ENCODE measurements around the gene GATAD1. TPM values are rescaled to one million over a fixed set of nuclear protein-coding genes. Genes with fewer than 3 reads are reported as not detected.

GATAD1 gene
- total and polyA plus RNA-seq, 2 of the 13 experiments (the other 11 are each of a cell fraction or from before 2014, with no cell fraction given) = 20.6 to 42.1 TPM

DNA sequence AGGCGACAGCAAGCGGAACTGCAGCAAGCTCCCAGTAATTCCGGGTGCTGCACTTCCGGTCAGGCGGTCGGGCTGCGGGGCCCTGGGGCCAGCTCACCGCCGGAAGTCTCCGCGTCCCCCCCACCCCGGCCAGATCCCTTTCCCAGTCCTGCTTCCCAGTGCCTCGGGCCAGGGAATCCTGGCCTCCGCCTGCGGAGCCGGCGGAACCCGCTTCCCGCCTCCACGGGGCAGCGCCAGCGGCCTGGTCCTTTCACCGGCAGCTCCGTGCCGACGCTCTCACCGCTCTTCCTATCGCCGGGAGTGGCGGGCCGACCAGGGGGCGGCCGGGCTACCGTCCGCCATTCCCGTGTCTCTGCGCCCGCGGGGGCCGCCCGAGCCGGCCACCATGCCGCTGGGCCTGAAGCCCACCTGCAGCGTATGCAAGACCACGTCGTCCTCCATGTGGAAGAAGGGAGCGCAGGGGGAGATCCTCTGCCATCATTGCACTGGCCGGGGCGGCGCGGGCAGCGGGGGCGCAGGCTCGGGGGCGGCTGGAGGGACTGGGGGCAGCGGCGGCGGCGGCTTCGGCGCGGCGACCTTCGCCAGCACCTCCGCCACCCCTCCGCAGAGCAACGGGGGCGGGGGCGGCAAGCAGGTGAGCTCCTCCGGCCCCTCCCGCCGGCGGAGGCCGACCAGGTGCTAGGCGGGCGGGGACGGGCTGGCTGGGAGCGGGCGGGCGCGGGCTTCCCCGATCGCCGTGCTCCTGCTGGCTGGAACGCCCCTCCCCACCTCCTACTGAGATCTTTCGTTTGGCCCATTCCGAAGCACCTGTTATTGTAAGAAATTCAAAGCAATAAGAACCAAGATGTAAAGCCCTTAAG, at the start of gene GATAD1 (continued):
- TF ChIP-seq, protein P1, sequence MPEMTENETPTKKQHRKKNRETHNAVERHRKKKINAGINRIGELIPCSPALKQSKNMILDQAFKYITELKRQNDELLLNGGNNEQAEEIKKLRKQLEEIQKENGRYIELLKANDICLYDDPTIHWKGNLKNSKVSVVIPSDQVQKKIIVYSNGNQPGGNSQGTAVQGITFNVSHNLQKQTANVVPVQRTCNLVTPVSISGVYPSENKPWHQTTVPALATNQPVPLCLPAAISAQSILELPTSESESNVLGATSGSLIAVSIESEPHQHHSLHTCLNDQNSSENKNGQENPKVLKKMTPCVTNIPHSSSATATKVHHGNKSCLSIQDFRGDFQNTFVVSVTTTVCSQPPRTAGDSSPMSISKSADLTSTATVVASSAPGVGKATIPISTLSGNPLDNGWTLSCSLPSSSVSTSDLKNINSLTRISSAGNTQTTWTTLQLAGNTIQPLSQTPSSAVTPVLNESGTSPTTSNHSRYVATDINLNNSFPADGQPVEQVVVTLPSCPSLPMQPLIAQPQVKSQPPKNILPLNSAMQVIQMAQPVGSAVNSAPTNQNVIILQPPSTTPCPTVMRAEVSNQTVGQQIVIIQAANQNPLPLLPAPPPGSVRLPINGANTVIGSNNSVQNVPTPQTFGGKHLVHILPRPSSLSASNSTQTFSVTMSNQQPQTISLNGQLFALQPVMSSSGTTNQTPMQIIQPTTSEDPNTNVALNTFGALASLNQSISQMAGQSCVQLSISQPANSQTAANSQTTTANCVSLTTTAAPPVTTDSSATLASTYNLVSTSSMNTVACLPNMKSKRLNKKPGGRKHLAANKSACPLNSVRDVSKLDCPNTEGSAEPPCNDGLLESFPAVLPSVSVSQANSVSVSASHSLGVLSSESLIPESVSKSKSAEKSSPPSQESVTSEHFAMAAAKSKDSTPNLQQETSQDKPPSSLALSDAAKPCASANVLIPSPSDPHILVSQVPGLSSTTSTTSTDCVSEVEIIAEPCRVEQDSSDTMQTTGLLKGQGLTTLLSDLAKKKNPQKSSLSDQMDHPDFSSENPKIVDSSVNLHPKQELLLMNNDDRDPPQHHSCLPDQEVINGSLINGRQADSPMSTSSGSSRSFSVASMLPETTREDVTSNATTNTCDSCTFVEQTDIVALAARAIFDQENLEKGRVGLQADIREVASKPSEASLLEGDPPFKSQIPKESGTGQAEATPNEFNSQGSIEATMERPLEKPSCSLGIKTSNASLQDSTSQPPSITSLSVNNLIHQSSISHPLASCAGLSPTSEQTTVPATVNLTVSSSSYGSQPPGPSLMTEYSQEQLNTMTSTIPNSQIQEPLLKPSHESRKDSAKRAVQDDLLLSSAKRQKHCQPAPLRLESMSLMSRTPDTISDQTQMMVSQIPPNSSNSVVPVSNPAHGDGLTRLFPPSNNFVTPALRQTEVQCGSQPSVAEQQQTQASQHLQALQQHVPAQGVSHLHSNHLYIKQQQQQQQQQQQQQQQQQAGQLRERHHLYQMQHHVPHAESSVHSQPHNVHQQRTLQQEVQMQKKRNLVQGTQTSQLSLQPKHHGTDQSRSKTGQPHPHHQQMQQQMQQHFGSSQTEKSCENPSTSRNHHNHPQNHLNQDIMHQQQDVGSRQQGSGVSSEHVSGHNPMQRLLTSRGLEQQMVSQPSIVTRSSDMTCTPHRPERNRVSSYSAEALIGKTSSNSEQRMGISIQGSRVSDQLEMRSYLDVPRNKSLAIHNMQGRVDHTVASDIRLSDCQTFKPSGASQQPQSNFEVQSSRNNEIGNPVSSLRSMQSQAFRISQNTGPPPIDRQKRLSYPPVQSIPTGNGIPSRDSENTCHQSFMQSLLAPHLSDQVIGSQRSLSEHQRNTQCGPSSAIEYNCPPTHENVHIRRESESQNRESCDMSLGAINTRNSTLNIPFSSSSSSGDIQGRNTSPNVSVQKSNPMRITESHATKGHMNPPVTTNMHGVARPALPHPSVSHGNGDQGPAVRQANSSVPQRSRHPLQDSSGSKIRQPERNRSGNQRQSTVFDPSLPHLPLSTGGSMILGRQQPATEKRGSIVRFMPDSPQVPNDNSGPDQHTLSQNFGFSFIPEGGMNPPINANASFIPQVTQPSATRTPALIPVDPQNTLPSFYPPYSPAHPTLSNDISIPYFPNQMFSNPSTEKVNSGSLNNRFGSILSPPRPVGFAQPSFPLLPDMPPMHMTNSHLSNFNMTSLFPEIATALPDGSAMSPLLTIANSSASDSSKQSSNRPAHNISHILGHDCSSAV (CRISPR knock-in tag; IDR thresholded peaks at IDR 0.05; ENCODE audit: borderline replicate concordance) = no peak; the same call in 1 of the 2 replicates
- TF ChIP-seq ZNF749 (CRISPR knock-in tag; IDR thresholded peaks at IDR 0.05; ENCODE audit: borderline replicate concordance) = peak; percentile 61; the same call in 1 of the 2 replicates
- peak; percentile 96 for TF ChIP-seq ZFY (CRISPR knock-in tag; IDR thresholded peaks at IDR 0.05)
- TF ChIP-seq CCAR2 (optimal IDR thresholded peaks at IDR 0.05; ENCODE audit: low read depth, low read length) = no peak
- TF ChIP-seq REPIN1 (CRISPR knock-in tag; IDR thresholded peaks at IDR 0.05; ENCODE audit: borderline replicate concordance, low read depth) = peak; percentile 76; the same call in 1 of the 2 replicates
- TF ChIP-seq, protein P2, sequence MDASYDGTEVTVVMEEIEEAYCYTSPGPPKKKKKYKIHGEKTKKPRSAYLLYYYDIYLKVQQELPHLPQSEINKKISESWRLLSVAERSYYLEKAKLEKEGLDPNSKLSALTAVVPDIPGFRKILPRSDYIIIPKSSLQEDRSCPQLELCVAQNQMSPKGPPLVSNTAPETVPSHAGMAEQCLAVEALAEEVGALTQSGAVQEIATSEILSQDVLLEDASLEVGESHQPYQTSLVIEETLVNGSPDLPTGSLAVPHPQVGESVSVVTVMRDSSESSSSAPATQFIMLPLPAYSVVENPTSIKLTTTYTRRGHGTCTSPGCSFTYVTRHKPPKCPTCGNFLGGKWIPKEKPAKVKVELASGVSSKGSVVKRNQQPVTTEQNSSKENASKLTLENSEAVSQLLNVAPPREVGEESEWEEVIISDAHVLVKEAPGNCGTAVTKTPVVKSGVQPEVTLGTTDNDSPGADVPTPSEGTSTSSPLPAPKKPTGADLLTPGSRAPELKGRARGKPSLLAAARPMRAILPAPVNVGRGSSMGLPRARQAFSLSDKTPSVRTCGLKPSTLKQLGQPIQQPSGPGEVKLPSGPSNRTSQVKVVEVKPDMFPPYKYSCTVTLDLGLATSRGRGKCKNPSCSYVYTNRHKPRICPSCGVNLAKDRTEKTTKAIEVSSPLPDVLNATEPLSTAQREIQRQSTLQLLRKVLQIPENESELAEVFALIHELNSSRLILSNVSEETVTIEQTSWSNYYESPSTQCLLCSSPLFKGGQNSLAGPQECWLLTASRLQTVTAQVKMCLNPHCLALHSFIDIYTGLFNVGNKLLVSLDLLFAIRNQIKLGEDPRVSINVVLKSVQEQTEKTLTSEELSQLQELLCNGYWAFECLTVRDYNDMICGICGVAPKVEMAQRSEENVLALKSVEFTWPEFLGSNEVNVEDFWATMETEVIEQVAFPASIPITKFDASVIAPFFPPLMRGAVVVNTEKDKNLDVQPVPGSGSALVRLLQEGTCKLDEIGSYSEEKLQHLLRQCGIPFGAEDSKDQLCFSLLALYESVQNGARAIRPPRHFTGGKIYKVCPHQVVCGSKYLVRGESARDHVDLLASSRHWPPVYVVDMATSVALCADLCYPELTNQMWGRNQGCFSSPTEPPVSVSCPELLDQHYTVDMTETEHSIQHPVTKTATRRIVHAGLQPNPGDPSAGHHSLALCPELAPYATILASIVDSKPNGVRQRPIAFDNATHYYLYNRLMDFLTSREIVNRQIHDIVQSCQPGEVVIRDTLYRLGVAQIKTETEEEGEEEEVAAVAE (CRISPR knock-in tag; IDR thresholded peaks at IDR 0.05; ENCODE audit: borderline replicate concordance) = 0 out of 2 replicates have a peak, but pooled peaks have one; percentile 21
- peak; percentile 45; the same call in 1 of the 2 replicates for TF ChIP-seq ZBTB26 (CRISPR knock-in tag; IDR thresholded peaks at IDR 0.05; ENCODE audit: borderline replicate concordance)
- TF ChIP-seq, protein P3, sequence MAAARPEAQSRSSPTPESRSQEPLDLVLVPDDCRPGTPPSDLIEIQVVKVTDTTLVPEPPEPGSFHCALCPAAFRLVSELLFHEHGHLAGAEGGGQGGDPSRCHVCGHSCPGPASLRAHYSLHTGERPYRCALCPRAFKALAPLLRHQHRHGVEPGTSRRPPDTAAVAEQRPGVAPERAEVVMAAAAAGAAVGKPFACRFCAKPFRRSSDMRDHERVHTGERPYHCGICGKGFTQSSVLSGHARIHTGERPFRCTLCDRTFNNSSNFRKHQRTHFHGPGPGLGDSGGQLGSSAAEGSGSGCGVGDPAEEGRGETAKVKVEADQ (CRISPR knock-in tag; IDR thresholded peaks at IDR 0.05; ENCODE audit: borderline replicate concordance) = no peak
- no peak for TF ChIP-seq ZNF790 (CRISPR knock-in tag; IDR thresholded peaks at IDR 0.05; ENCODE audit: borderline replicate concordance)
- TF ChIP-seq ZNF383 (CRISPR knock-in tag; IDR thresholded peaks at IDR 0.05; ENCODE audit: borderline replicate concordance) = no peak
- TF ChIP-seq ZNF772 (CRISPR knock-in tag; IDR thresholded peaks at IDR 0.05) = peak; percentile 78
- peak; percentile 43; the same call in 1 of the 2 replicates for TF ChIP-seq ZBTB7B (CRISPR knock-in tag; IDR thresholded peaks at IDR 0.05)
